ENCODE data around the gene ZDHHC11.

ZDHHC11 gene

DNA sequence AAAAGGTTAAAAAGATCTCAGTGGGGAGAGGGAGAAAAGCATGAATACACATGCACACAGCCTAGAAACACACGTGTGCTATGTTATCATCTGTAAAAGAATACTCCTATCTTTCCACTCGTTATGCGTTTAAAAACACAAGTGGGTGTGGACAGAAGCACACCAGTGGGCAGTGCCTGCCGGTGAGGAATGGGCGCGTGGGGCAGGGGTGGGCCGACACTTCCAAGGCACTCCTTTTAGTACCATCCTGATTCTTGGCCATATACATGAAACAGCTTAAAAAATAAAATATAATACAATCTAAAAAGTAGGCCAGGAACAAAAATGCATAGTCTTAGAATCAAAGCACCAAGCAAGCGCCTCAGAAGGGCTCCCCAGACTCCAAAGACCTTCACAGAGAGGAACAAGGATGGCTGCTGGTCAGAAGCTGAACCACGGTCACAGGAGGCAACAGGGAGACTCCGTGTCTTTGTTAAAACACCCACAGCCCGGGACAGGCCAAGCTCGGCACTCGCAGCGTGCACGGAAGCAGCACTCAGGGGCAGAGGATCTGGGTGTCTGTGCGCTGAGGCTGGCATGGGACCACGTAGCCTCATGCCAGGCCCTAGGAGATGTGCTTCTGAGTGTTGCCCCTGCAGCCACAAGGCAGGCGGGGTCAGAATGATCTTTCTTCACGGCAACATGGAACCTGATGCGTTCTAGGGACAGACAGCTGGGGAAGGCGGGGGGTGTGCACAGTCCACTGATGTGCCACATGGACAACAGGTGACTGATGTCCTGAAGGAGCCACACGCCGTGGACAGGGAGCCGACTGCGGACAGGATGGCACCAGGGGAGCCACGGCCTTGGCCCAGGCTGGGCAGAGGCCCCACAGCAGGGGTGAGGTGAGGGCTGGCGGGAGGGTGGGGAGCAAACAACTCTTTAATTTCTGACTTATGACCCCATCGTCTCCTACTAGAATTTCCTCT lies 25.9 kb upstream of the ZDHHC11 start:
- DNase-seq (ENCODE audit: low spot score), result no peak
- TF ChIP-seq, protein P1, sequence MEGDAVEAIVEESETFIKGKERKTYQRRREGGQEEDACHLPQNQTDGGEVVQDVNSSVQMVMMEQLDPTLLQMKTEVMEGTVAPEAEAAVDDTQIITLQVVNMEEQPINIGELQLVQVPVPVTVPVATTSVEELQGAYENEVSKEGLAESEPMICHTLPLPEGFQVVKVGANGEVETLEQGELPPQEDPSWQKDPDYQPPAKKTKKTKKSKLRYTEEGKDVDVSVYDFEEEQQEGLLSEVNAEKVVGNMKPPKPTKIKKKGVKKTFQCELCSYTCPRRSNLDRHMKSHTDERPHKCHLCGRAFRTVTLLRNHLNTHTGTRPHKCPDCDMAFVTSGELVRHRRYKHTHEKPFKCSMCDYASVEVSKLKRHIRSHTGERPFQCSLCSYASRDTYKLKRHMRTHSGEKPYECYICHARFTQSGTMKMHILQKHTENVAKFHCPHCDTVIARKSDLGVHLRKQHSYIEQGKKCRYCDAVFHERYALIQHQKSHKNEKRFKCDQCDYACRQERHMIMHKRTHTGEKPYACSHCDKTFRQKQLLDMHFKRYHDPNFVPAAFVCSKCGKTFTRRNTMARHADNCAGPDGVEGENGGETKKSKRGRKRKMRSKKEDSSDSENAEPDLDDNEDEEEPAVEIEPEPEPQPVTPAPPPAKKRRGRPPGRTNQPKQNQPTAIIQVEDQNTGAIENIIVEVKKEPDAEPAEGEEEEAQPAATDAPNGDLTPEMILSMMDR (IDR thresholded peaks at IDR 0.05; ENCODE audit: extremely low read depth, missing control alignments), result no peak

DNA sequence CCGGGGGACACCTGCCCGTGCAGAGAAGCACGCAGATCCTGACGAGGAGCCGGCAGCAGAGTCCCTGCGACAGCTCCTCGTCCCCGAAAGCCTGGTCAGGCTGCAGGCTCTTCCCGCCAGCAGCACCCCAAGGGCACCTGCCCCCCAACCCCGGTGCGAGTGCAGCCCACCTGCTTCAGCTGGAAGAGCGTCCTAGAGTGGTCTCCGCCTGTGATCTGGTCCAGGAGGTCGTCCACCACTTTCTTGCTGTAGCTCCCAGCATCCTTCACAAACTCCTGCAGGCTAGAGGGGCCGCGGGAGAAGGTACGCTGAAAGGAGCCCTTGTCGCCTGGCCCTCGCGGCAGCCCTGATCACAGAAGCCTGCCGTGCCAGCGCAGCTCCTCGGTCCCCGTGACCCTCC lies 25.1 kb upstream of the ZDHHC11 start:
- TF ChIP-seq, protein P1 (IDR thresholded peaks at IDR 0.05; ENCODE audit: extremely low read depth, missing control alignments), result no peak
- no peak for DNase-seq (ENCODE audit: low spot score)

- peak; percentile 74 for DNase-seq (ENCODE audit: low spot score)
- TF ChIP-seq, protein P1 (IDR thresholded peaks at IDR 0.05; ENCODE audit: extremely low read depth, missing control alignments), result no peak
Measured at GRCh38 chr5:873328-873727, 22.5 kb upstream of the ZDHHC11 start.

- TF ChIP-seq, protein P1 (IDR thresholded peaks at IDR 0.05; ENCODE audit: extremely low read depth, missing control alignments), result no peak
- DNase-seq (ENCODE audit: low spot score), result no peak
Measured at GRCh38 chr5:872301-872700, 21.5 kb upstream of the ZDHHC11 start.

DNA sequence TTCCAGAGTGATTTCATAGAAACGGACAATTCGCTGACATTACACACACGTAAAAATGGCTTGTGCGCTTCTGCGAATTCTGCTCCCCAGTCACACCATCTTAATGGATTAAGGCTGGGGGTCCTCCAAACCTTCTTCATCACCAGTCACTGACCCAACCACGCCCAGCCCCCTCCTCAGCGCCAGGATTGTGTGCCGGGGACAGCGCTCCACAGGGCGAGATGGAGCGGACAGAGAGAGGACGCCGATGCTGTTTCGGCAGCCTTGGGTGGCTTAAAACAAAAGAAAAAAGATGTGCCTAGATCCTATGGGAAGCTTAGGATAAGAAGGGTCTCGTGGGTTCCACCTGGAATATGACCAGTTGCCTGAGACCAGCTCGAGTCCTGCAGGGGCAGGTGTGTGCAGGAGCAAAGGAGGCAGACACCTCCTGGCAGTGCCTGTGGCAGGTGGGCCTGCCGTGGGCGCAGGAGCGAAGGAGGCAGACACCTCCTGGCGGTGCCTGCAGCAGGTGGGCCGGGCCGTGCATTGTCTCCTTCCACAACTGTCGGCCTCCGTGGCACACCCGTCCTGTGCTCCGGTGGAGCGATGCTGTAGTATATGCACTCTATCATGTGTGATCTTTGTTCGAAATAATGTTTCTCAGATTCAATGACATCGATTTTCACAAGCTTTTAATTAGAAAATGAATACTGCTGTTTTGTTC lies 21.0 kb upstream of the ZDHHC11 start:
- TF ChIP-seq, protein P1 (IDR thresholded peaks at IDR 0.05; ENCODE audit: extremely low read depth, missing control alignments), result no peak

DNA sequence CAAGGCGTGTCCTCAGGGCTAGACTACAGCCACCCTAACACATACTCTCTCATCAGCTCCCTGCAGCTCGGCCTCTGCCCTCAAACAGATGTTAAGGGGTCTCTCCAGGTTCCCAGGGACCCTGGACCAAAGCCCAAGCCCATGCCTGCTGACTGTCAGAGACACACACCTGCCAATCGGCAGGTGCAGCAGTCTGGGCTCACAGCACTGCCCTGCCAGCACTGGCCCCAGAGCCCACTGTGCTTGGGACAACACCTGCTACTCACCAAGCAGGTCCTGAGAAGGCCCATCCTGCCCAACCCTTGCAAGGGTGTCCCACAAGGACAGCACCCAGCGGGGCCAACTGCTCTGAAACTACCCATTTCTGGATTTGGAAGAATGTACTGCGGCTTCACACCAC lies 20.2 kb upstream of the ZDHHC11 start:
- TF ChIP-seq, protein P1 (IDR thresholded peaks at IDR 0.05; ENCODE audit: extremely low read depth, missing control alignments), result no peak
- DNase-seq (ENCODE audit: low spot score), result no peak

More for the DNA sequence above, 21.0 kb upstream of the ZDHHC11 start:
- DNase-seq (ENCODE audit: low spot score), result no peak
